Neural progenitor cell (in vitro differentiated cells): ENCODE measurements around the gene ZCCHC7. TPM values are rescaled to one million over a fixed set of nuclear protein-coding genes. Genes with fewer than 3 reads are reported as not detected.
A peak's percentile ranks its signal among the peaks of the same experiment; 100 is the strongest.

Experiments
- DNase-seq: peaks from one replicate; pipeline ENCODE4 v3.0.0-alpha.2; 2016; ENCODE audit warnings: low spot score
- H2AFZ ChIP-seq: fragments of 200-600 bp; sonication (generic); replicated peaks from 2 replicates; pipeline ENCODE4 v1.6.1; 2016; ENCODE audit warnings: antibody characterized with exemption
- H3F3A ChIP-seq: fragments of 200-600 bp; sonication (generic); 2 replicates; pipeline ENCODE4 v1.6.1; 2016; ENCODE audit warnings: antibody characterized with exemption, low read depth
- H3K27ac ChIP-seq: fragments of 200-600 bp; sonication (generic); 2 replicates; pipeline ENCODE4 v1.5.1; 2016; ENCODE audit warnings: mild to moderate bottlenecking
- H3K27me3 ChIP-seq: fragments of 200-600 bp; sonication (generic); 2 replicates; pipeline ENCODE4 v1.6.1; 2016; ENCODE audit warnings: mild to moderate bottlenecking, moderate library complexity
- H3K36me3 ChIP-seq: fragments of 200-600 bp; sonication (generic); 2 replicates; pipeline ENCODE4 v1.5.1; 2016
- H3K4me1 ChIP-seq: fragments of 200-600 bp; sonication (generic); 2 replicates; pipeline ENCODE4 v1.6.1; 2016; ENCODE audit warnings: mixed run types
- H3K4me2 ChIP-seq: fragments of 200-600 bp; sonication (generic); 2 replicates; pipeline ENCODE4 v1.6.1; 2016
- H3K4me3 ChIP-seq: fragments of 200-600 bp; sonication (generic); 2 replicates; pipeline ENCODE4 v1.5.1; 2016
- H3K79me2 ChIP-seq: fragments of 200-600 bp; sonication (generic); 2 replicates; pipeline ENCODE4 v1.6.1; 2016; ENCODE audit warnings: low read depth
- H3K9ac ChIP-seq: fragments of 200-600 bp; sonication (generic); 2 replicates; pipeline ENCODE4 v1.6.1; 2016
- H3K9me3 ChIP-seq: fragments of 200-600 bp; sonication (generic); 2 replicates; pipeline ENCODE4 v1.5.1; 2016; ENCODE audit warnings: low read depth
- H4K20me1 ChIP-seq: fragments of 200-600 bp; sonication (generic); 2 replicates; pipeline ENCODE4 v1.6.1; 2016; ENCODE audit warnings: low read depth
- H3K27ac Mint-ChIP-seq: 3 replicates; pipeline ENCODE4 v1.8.0; 2021; ENCODE audit warnings: mixed read lengths
- H3K27me3 Mint-ChIP-seq: 2 replicates; pipeline ENCODE4 v1.8.0; 2022; ENCODE audit warnings: low read depth, mild to moderate bottlenecking, inconsistent platforms, moderate library complexity, mixed read lengths; ENCODE audit not compliant: insufficient read depth
- H3K36me3 Mint-ChIP-seq: 3 replicates; pipeline ENCODE4 v1.8.0; 2021; ENCODE audit warnings: mixed read lengths
- H3K4me1 Mint-ChIP-seq: 3 replicates; pipeline ENCODE4 v1.8.0; 2021; ENCODE audit warnings: mixed read lengths
- H3K4me3 Mint-ChIP-seq: 3 replicates; pipeline ENCODE4 v1.8.0; 2021; ENCODE audit warnings: mild to moderate bottlenecking, moderate library complexity, mixed read lengths
- H3K9me3 Mint-ChIP-seq: 3 replicates; pipeline ENCODE4 v1.8.0; 2020; ENCODE audit warnings: mixed read lengths
- CTCF ChIP-seq: fragments of 200-600 bp; sonication (generic); IDR thresholded peaks from 2 replicates; pipeline ENCODE4 v1.5.1; 2017; ENCODE audit warnings: antibody characterized with exemption, mild to moderate bottlenecking
- EZH2 ChIP-seq: fragments of 200-600 bp; sonication (generic); IDR thresholded peaks from 2 replicates; pipeline ENCODE4 v1.6.1; 2017; ENCODE audit warnings: antibody characterized with exemption, mild to moderate bottlenecking, moderate library complexity
- EZH2phosphoT487 ChIP-seq: fragments of 200-600 bp; sonication (generic); IDR thresholded peaks from 2 replicates; pipeline ENCODE4 v1.6.1; 2017; ENCODE audit warnings: antibody characterized with exemption
- total RNA-seq: library from RNA; depleted of rRNA; stranded (reverse); fragments of >200 nt; gene quantifications from 2 replicates; pipeline ENCODE4 v1.2.3, GENCODE V29; 2015; ENCODE audit warnings: low replicate concordance

ZCCHC7 gene
- total RNA-seq, 1 donor from 2014 or later, result 27.6 TPM

DNA sequence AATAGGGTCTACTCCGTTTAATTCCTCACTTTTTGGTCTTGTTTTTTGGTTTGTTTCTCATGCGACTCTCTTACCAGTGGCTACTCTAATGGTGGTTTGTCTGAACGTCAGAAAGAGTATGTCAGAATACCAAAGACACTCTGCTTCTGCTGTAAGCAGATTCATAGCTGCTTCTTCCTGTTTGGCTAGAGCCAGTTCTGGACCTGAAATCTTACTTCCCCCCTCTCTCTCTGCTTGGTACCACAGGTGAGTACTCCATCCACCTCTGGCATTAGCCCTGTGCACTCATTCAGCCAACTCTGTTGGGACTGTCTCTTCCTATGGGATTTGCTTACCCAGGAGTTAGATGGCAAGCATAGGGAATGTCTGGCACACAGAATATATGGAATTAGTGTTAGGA lies 6.6 kb downstream of the ZCCHC7 start:
- H3K27ac ChIP-seq, result no peak overlapping the region
- no peak overlapping the region for H3K4me3 Mint-ChIP-seq
- H3K9me3 Mint-ChIP-seq, result no peaks in the 10 kb centered on the region
- H3K27me3 ChIP-seq, result no peaks in the 10 kb centered on the region
- H3K4me1 ChIP-seq, result peaks cover under 1% of the 10 kb centered on the region
- no peak overlapping the region for H2AFZ ChIP-seq
- no peak overlapping the region for H3K4me2 ChIP-seq
- H3K36me3 Mint-ChIP-seq, result peaks cover 17% of the 10 kb centered on the region
- H4K20me1 ChIP-seq, result peaks cover 8% of the 10 kb centered on the region
- H3K9ac ChIP-seq, result no peak overlapping the region
- no peak overlapping the region for H3K4me3 ChIP-seq
- no peaks in the 10 kb centered on the region for H3K9me3 ChIP-seq
- no peaks in the 10 kb centered on the region for H3K36me3 ChIP-seq
- no peaks in the 10 kb centered on the region for H3F3A ChIP-seq
- TF ChIP-seq EZH2 (no peak), EZH2phosphoT487 (no peak), CTCF (no peak)
- no peak overlapping the region for H3K27ac Mint-ChIP-seq
- no peaks in the 10 kb centered on the region for H3K27me3 Mint-ChIP-seq
- no peak for DNase-seq
- peaks cover 67% of the 10 kb centered on the region for H3K79me2 ChIP-seq
- peaks cover 15% of the 10 kb centered on the region for H3K4me1 Mint-ChIP-seq

DNA sequence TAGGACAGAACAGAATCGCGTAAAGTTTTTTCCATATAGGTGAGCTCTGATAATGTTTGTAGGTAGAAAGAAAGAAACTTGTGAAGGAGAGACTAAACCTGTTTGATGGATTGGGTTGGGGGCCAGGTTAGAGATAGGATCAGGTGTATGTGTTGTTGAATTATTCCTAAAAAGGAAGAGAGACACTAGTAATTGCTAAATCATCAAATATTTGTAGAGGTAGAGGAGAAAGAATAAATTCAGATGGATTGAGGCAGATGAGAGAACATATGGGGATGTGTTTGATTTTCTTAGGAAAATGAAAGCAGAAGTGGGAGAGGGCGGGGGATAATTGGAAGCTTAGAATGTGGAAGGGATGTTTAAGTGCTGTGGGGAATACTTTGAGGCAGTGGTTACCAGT lies 7.7 kb downstream of the ZCCHC7 start:
- Mint-ChIP-seq H3K4me3 (no peak overlapping the region), H3K27ac (no peak overlapping the region), H3K27me3 (no peaks in the 10 kb centered on the region), H3K4me1 (peaks cover 7% of the 10 kb centered on the region), H3K9me3 (no peaks in the 10 kb centered on the region), H3K36me3 (peaks cover 21% of the 10 kb centered on the region)
- no peaks in the 10 kb centered on the region for H3K4me1 ChIP-seq
- TF ChIP-seq EZH2phosphoT487 (no peak), EZH2 (no peak), CTCF (no peak)
- H3K27me3 ChIP-seq, result no peaks in the 10 kb centered on the region
- no peak overlapping the region for H3K4me2 ChIP-seq
- no peak overlapping the region for H3K9ac ChIP-seq
- no peak overlapping the region for H3K4me3 ChIP-seq
- H2AFZ ChIP-seq, result no peak overlapping the region
- DNase-seq, result no peak
- H3K36me3 ChIP-seq, result no peaks in the 10 kb centered on the region
- H3K79me2 ChIP-seq, result peaks cover 57% of the 10 kb centered on the region
- H4K20me1 ChIP-seq, result peaks cover 8% of the 10 kb centered on the region
- H3K27ac ChIP-seq, result no peak overlapping the region
- H3K9me3 ChIP-seq, result no peaks in the 10 kb centered on the region
- H3F3A ChIP-seq, result no peaks in the 10 kb centered on the region

DNA sequence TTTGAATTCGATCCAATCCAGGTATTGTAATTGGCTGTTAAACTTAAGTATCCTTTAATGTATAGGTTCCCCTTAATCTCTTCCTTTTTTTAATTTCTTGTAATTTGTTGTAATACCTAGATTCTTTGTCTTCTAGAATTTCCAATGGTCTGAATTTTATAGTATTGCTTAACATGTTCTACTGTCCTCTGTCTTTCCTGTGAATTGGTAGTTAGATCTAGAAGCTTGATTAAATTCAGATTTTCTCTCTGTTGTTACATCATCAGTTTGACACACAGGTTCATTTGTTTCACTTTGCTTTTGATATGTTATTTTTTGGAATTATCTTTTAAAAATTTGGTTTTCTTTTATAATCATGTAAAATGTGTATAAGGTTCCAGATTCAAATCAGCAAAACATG lies 13.8 kb downstream of the ZCCHC7 start:
- Mint-ChIP-seq H3K9me3 (no peaks in the 10 kb centered on the region), H3K4me3 (no peak overlapping the region), H3K27ac (no peak overlapping the region), H3K27me3 (no peaks in the 10 kb centered on the region), H3K36me3 (peaks cover 29% of the 10 kb centered on the region), H3K4me1 (peaks cover 23% of the 10 kb centered on the region)
- H3K27ac ChIP-seq, result no peak overlapping the region
- H3K9ac ChIP-seq, result no peak overlapping the region
- TF ChIP-seq EZH2 (no peak), CTCF (no peak), EZH2phosphoT487 (no peak)
- H3K27me3 ChIP-seq, result no peaks in the 10 kb centered on the region
- H4K20me1 ChIP-seq, result no peaks in the 10 kb centered on the region
- no peak overlapping the region for H3K4me2 ChIP-seq
- peaks cover 19% of the 10 kb centered on the region for H3K4me1 ChIP-seq
- no peak overlapping the region for H3K4me3 ChIP-seq
- H3F3A ChIP-seq, result peaks cover 7% of the 10 kb centered on the region
- H3K36me3 ChIP-seq, result no peaks in the 10 kb centered on the region
- peaks cover 22% of the 10 kb centered on the region for H3K79me2 ChIP-seq
- H3K9me3 ChIP-seq, result no peaks in the 10 kb centered on the region
- no peak for DNase-seq
- no peak overlapping the region for H2AFZ ChIP-seq

- Histone ChIP-seq H3K27ac (no peak overlapping the region), H3K9ac (no peak overlapping the region), H3K27me3 (no peaks in the 10 kb centered on the region), H3K79me2 (peaks cover 53% of the 10 kb centered on the region), H3F3A (peaks cover 35% of the 10 kb centered on the region), H3K36me3 (no peaks in the 10 kb centered on the region), H2AFZ (no peak overlapping the region), H3K4me1 (peaks cover 66% of the 10 kb centered on the region), H3K4me2 (peak overlapping the region; percentile 29), H4K20me1 (no peaks in the 10 kb centered on the region), H3K9me3 (no peaks in the 10 kb centered on the region), H3K4me3 (no peak overlapping the region)
- H3K27me3 Mint-ChIP-seq, result no peaks in the 10 kb centered on the region
- peak overlapping the region; percentile 13 for H3K4me3 Mint-ChIP-seq
- TF ChIP-seq EZH2phosphoT487 (no peak), CTCF (no peak), EZH2 (no peak)
- peaks cover 4% of the 10 kb centered on the region for H3K36me3 Mint-ChIP-seq
- no peak for DNase-seq
- no peaks in the 10 kb centered on the region for H3K9me3 Mint-ChIP-seq
- H3K4me1 Mint-ChIP-seq, result peaks cover 71% of the 10 kb centered on the region
- peak overlapping the region; percentile 59 for H3K27ac Mint-ChIP-seq
Measured at GRCh38 chr9:37141015-37141414, 20.6 kb downstream of the ZCCHC7 start.
